ENCODE measurements around the gene CHRND.

- TF ChIP-seq EP300 (conservative IDR thresholded peaks at IDR 0.05; ENCODE audit: poor library complexity, severe bottlenecking) (no peak), REST (IDR thresholded peaks at IDR 0.05; ENCODE audit: borderline replicate concordance) (no peak), CTCF (IDR thresholded peaks at IDR 0.05; ENCODE audit: poor library complexity, severe bottlenecking) (no peak), EZH2 (IDR thresholded peaks at IDR 0.05; ENCODE audit: borderline replicate concordance, insufficient read depth, low read length, poor library complexity, severe bottlenecking) (no peak), POLR2AphosphoS5 (IDR thresholded peaks at IDR 0.05) (no peak), RAD21 (conservative IDR thresholded peaks at IDR 0.05) (no peak), TAF1 (IDR thresholded peaks at IDR 0.05; ENCODE audit: low read depth) (no peak), MXI1 (conservative IDR thresholded peaks at IDR 0.05; ENCODE audit: poor library complexity, severe bottlenecking) (no peak), SMC3 (conservative IDR thresholded peaks at IDR 0.05; ENCODE audit: poor library complexity) (no peak)
These were observed 54.7 kb downstream of the CHRND start for GRCh38 chr2:232580648-232580981.

Measured in neural cell (in vitro differentiated cells).